PC-9 (cell line): Measurements from ENCODE around the gene ARHGDIB. TPM values are rescaled to one million over a fixed set of nuclear protein-coding genes. Genes with fewer than 3 reads are reported as not detected.
A peak's percentile ranks its signal among the peaks of the same experiment; 100 is the strongest.

ENCODE experiments used
- BruUV-seq: library from RNA; stranded (reverse); fragments of 400-500 nt; replicated peaks from 2 replicates; lab custom pipeline; 2021; lab: Mats Ljungman, UMichigan
- CTCF ChIA-PET: fragments of 300-600 bp; sonication (Branson Sonifier 250); formaldehyde crosslinking; loops from one replicate; lab custom pipeline; 2022; ENCODE audit warnings: antibody characterized with exemption; lab: Charles Lee
- POLR2A ChIA-PET: fragments of 300-600 bp; sonication (Branson Sonifier 250); formaldehyde crosslinking; loops from one replicate; lab custom pipeline; 2022; ENCODE audit warnings: antibody characterized with exemption; ENCODE audit not compliant: unreplicated experiment; lab: Charles Lee
- DNase-seq, 2 experiments: peaks; one replicate each; pipeline versions ENCODE4 v3.0.0 to v3.0.0-alpha.2; 2015 to 2022; ENCODE audit warnings: mixed read lengths in 1 of 2
- H2AFZ ChIP-seq: fragments of 200-600 bp; sonication (generic); 2 replicates; pipeline ENCODE4 v1.8.1; 2017; ENCODE audit warnings: antibody characterized with exemption
- H3F3A ChIP-seq: fragments of 200-600 bp; sonication (generic); 2 replicates; pipeline ENCODE4 v1.8.1; 2017; ENCODE audit warnings: antibody characterized with exemption, mild to moderate bottlenecking, low read depth; ENCODE audit not compliant: insufficient read depth
- H3K27ac ChIP-seq: fragments of 200-600 bp; sonication (generic); 2 replicates; pipeline ENCODE4 v1.6.1; 2016; ENCODE audit warnings: mixed run types
- H3K27me3 ChIP-seq: fragments of 200-600 bp; sonication (generic); 2 replicates; pipeline ENCODE4 v1.6.1; 2016; ENCODE audit warnings: low read depth, mixed run types; ENCODE audit not compliant: insufficient read depth
- H3K36me3 ChIP-seq: fragments of 200-600 bp; sonication (generic); 2 replicates; pipeline ENCODE4 v1.6.1; 2016; ENCODE audit warnings: low read depth, mixed run types
- H3K4me1 ChIP-seq: fragments of 200-600 bp; sonication (generic); replicated peaks from 2 replicates; pipeline ENCODE4 v1.6.1; 2016; ENCODE audit warnings: mixed run types; ENCODE audit not compliant: insufficient read depth
- H3K4me2 ChIP-seq: fragments of 200-600 bp; sonication (generic); 2 replicates; pipeline ENCODE4 v1.6.1; 2017; ENCODE audit warnings: mixed run types
- H3K4me3 ChIP-seq: fragments of 200-600 bp; sonication (generic); 2 replicates; pipeline ENCODE4 v1.6.1; 2016; ENCODE audit warnings: mixed run types
- H3K79me2 ChIP-seq: fragments of 200-600 bp; sonication (generic); 2 replicates; pipeline ENCODE4 v1.6.1; 2017; ENCODE audit warnings: low read depth, mixed run types
- H3K9me2 ChIP-seq: fragments of 200-600 bp; sonication (generic); 2 replicates; pipeline ENCODE4 v1.8.1; 2017; ENCODE audit warnings: mild to moderate bottlenecking; ENCODE audit not compliant: insufficient read depth
- H3K9me3 ChIP-seq: fragments of 200-600 bp; sonication (generic); 2 replicates; pipeline ENCODE4 v1.8.1; 2016; ENCODE audit warnings: low read depth; ENCODE audit not compliant: insufficient read depth
- H4K20me1 ChIP-seq: fragments of 200-600 bp; sonication (generic); 2 replicates; pipeline ENCODE4 v1.8.1; 2017; ENCODE audit not compliant: insufficient read depth
- CTCF ChIP-seq: fragments of 200-600 bp; sonication (generic); conservative IDR thresholded peaks from 2 replicates; pipeline ENCODE4 v1.6.1; 2017; ENCODE audit warnings: mixed run types, antibody characterized with exemption, mild to moderate bottlenecking, moderate library complexity
- EZH2 ChIP-seq: fragments of 200-600 bp; sonication (generic); IDR thresholded peaks from 2 replicates; pipeline ENCODE4 v1.8.0; 2017; ENCODE audit warnings: antibody characterized with exemption, low read depth
- intact Hi-C: fragments of 100-400 bp; cut with micrococcal nuclease; formaldehyde crosslinking; loops from one replicate; pipeline ENCODE4 v1.10.0; 2022; ENCODE audit not compliant: unreplicated experiment
- total RNA-seq: library from RNA; stranded (reverse); gene quantifications from 2 replicates; pipeline ENCODE4 v1.2.3, GENCODE V29; 2021

ARHGDIB gene
- total RNA-seq, 1 experiment from 2014 or later: 470 TPM

GRCh38 chr12:14951851-14952250 is 9.6 kb downstream of the ARHGDIB start:
- TF ChIP-seq CTCF (no peak), EZH2 (no peak)
- H3K4me1 ChIP-seq: peaks cover 76% of the 10 kb centered on the region
- ChIA-PET CTCF (interaction anchor here (0.7 to 1.3 kb wide), 2 partner anchors 34 to 107 kb away, joined by 8 to 10 read pairs; no protein-coding TSS in a partner anchor), POLR2A (interaction anchor here (0.5 to 0.7 kb wide), 7 partner anchors 17 to 1852 kb away, joined by 3 to 30 read pairs (median 6); partner anchors contain the start of genes PLBD1 and SMCO3)
- H3K4me3 ChIP-seq: 0 out of 2 replicates have a peak overlapping the region, but pooled peaks have one; percentile 0
- no peaks in the 10 kb centered on the region for H4K20me1 ChIP-seq
- peak overlapping the region; percentile 83 for H3K27ac ChIP-seq
- peak overlapping the region; percentile 64 for H3K4me2 ChIP-seq
- no peaks in the 10 kb centered on the region for H3K9me3 ChIP-seq
- peaks cover 30% of the 10 kb centered on the region for H3F3A ChIP-seq
- no peak for DNase-seq
- no peaks in the 10 kb centered on the region for H3K9me2 ChIP-seq
- no TSS peak for BruUV-seq
- intact Hi-C loops: loop anchor here (1.0 to 2.0 kb wide), 6 partner anchors 9 to 181 kb away; partner anchors contain the start of gene ARHGDIB
- no peaks in the 10 kb centered on the region for H3K27me3 ChIP-seq
- H3K36me3 ChIP-seq: peaks cover 37% of the 10 kb centered on the region
- no peak overlapping the region for H2AFZ ChIP-seq
- H3K79me2 ChIP-seq: peaks cover 46% of the 10 kb centered on the region

GRCh38 chr12:14950982-14951746 is 10.2 kb downstream of the ARHGDIB start:
- Histone ChIP-seq H4K20me1 (no peaks in the 10 kb centered on the region), H3K27me3 (no peaks in the 10 kb centered on the region), H3K27ac (peak overlapping the region; percentile 83), H3F3A (peaks cover 30% of the 10 kb centered on the region), H3K9me2 (no peaks in the 10 kb centered on the region), H3K79me2 (peaks cover 39% of the 10 kb centered on the region), H3K36me3 (peaks cover 43% of the 10 kb centered on the region), H2AFZ (no peak overlapping the region), H3K4me3 (0 out of 2 replicates have a peak overlapping the region, but pooled peaks have one; percentile 0), H3K9me3 (no peaks in the 10 kb centered on the region), H3K4me2 (peak overlapping the region; percentile 64), H3K4me1 (peaks cover 76% of the 10 kb centered on the region)
- POLR2A ChIA-PET: interaction anchor here (0.5 to 0.6 kb wide), 2 partner anchors 23 to 279 kb away, joined by 4 to 15 read pairs; no protein-coding TSS in a partner anchor
- BruUV-seq: no TSS peak
- intact Hi-C loops: loop anchor here (2.0 kb wide), 1 partner anchor 44 kb away; no protein-coding TSS in a partner anchor
- CTCF ChIA-PET: interaction anchor here (1.5 kb wide), 1 partner anchor 44 kb away, joined by 3 read pairs; no protein-coding TSS in a partner anchor
- peak; percentile 82 to 93 for DNase-seq
- no peak for TF ChIP-seq EZH2
- no peak for TF ChIP-seq CTCF

- H3K27ac ChIP-seq: peak overlapping the region; percentile 83
- H2AFZ ChIP-seq: no peak overlapping the region
- H3K4me2 ChIP-seq: peak overlapping the region; percentile 64
- BruUV-seq: TSS peak; percentile 54
- no peak overlapping the region for H3K4me3 ChIP-seq
- ChIA-PET POLR2A (interaction anchor here (0.5 to 0.6 kb wide), 3 partner anchors 23 to 280 kb away, joined by 4 to 15 read pairs (median 4); no protein-coding TSS in a partner anchor), CTCF (interaction anchor here (0.5 to 1.5 kb wide), 3 partner anchors 45 to 1754 kb away, joined by 3 read pairs; partner anchors contain the start of gene EMP1)
- no peaks in the 10 kb centered on the region for H4K20me1 ChIP-seq
- H3K9me3 ChIP-seq: no peaks in the 10 kb centered on the region
- peaks cover 76% of the 10 kb centered on the region for H3K4me1 ChIP-seq
- intact Hi-C loops: loop anchor here (2.0 kb wide), 1 partner anchor 44 kb away; no protein-coding TSS in a partner anchor
- no peaks in the 10 kb centered on the region for H3K27me3 ChIP-seq
- no peaks in the 10 kb centered on the region for H3K9me2 ChIP-seq
- peaks cover 50% of the 10 kb centered on the region for H3K36me3 ChIP-seq
- DNase-seq: no peak
- H3F3A ChIP-seq: peaks cover 30% of the 10 kb centered on the region
- TF ChIP-seq CTCF (no peak), EZH2 (no peak)
- H3K79me2 ChIP-seq: peaks cover 37% of the 10 kb centered on the region
Measured at GRCh38 chr12:14950421-14950820, 11.0 kb downstream of the ARHGDIB start.
